Measurements from ENCODE around the gene NFYC. TPM values are rescaled to one million over a fixed set of nuclear protein-coding genes. Genes with fewer than 3 reads are reported as not detected.
A peak's percentile ranks its signal among the peaks of the same experiment; 100 is the strongest.
"Not testable (repeated sequence)": the region's sequence is repeated elsewhere in the genome, so short reads cannot be mapped to it uniquely, and the experiment has no call there.

Gene NFYC
- total RNA-seq, 1 donor from 2014 or later, result 78.6 TPM

GRCh38 chr1:40697436-40697835, 5.9 kb downstream of the NFYC start:
- DNase-seq, result no peak
- ATAC-seq, result no peak
- intact Hi-C loops (cut with micrococcal nuclease), result no loop called here

- intact Hi-C loops (cut with micrococcal nuclease), result no loop called here
- ATAC-seq (no peak), DNase-seq (no peak)
These were observed 8.3 kb downstream of the NFYC start for GRCh38 chr1:40699787-40700186.

GRCh38 chr1:40701684-40702083, 10.2 kb downstream of the NFYC start:
- DNase-seq (no peak), ATAC-seq (no peak)
- intact Hi-C loops (cut with micrococcal nuclease), result no loop called here

GRCh38 chr1:40702810-40703209, 11.3 kb downstream of the NFYC start:
- DNase-seq; intact Hi-C loops (cut with micrococcal nuclease); ATAC-seq: not testable (repeated sequence)

- intact Hi-C loops (cut with micrococcal nuclease), result no loop called here
- ATAC-seq (no peak), DNase-seq (no peak)
These were observed 11.8 kb downstream of the NFYC start for GRCh38 chr1:40703316-40703715.

GRCh38 chr1:40704817-40705733, 13.6 kb downstream of the NFYC start:
- intact Hi-C loops (cut with micrococcal nuclease), result no loop called here
- ATAC-seq, result no peak
- no peak for DNase-seq

- ATAC-seq (no peak), DNase-seq (no peak)
- intact Hi-C loops (cut with micrococcal nuclease), result no loop called here
These were observed 15.1 kb downstream of the NFYC start for GRCh38 chr1:40706626-40707025.

- no peak for DNase-seq
- intact Hi-C loops (cut with micrococcal nuclease), result no loop called here
These were observed 17.2 kb downstream of the NFYC start for GRCh38 chr1:40708750-40709099.

GRCh38 chr1:40709100-40709801, 17.7 kb downstream of the NFYC start:
- intact Hi-C loops (cut with micrococcal nuclease), result no loop called here
- DNase-seq (peak; percentile 54), ATAC-seq (peak; percentile 91)

More at GRCh38 chr1:40708750-40709099, 17.2 kb downstream of the NFYC start:
- peak; percentile 58 for ATAC-seq

- intact Hi-C loops (cut with micrococcal nuclease), result no loop called here
- ATAC-seq, result no peak
These were observed 18.3 kb downstream of the NFYC start for GRCh38 chr1:40709802-40710278.

GRCh38 chr1:40710581-40711315, 19.2 kb downstream of the NFYC start:
- intact Hi-C loops (cut with micrococcal nuclease), result no loop called here
- ATAC-seq, result peak; percentile 32
- no peak for DNase-seq

More at GRCh38 chr1:40709802-40710278, 18.3 kb downstream of the NFYC start:
- DNase-seq, result no peak

- ATAC-seq (peak; percentile 38), DNase-seq (no peak)
- intact Hi-C loops (cut with micrococcal nuclease), result no loop called here
These were observed 20.2 kb downstream of the NFYC start for GRCh38 chr1:40711465-40712404.

GRCh38 chr1:40712405-40712944, 21.0 kb downstream of the NFYC start:
- ATAC-seq, result no peak
- intact Hi-C loops (cut with micrococcal nuclease), result no loop called here
- DNase-seq, result no peak

- no peak for ATAC-seq
- no peak for DNase-seq
- intact Hi-C loops (cut with micrococcal nuclease), result no loop called here
These were observed 21.5 kb downstream of the NFYC start for GRCh38 chr1:40712997-40713396.

GRCh38 chr1:40715491-40716059, 24.1 kb downstream of the NFYC start:
- intact Hi-C loops (cut with micrococcal nuclease), result no loop called here
- ATAC-seq, result no peak
- no peak for DNase-seq

GRCh38 chr1:40717065-40717464, 25.6 kb downstream of the NFYC start:
- intact Hi-C loops (cut with micrococcal nuclease), result no loop called here
- DNase-seq (no peak), ATAC-seq (no peak)

GRCh38 chr1:40717955-40718354, 26.5 kb downstream of the NFYC start:
- intact Hi-C loops (cut with micrococcal nuclease), result no loop called here
- DNase-seq, result no peak
- no peak for ATAC-seq

GRCh38 chr1:40720493-40720892, 29.0 kb downstream of the NFYC start:
- no peak for DNase-seq
- no peak for ATAC-seq
- intact Hi-C loops (cut with micrococcal nuclease), result no loop called here
